ENCODE results near the gene OCSTAMP.

GRCh38 chr20:46562009-46562372, 11.5 kb upstream of the OCSTAMP start:
- no peak for TF ChIP-seq CTCF (IDR thresholded peaks at IDR 0.05)
- TF ChIP-seq POLR2A (IDR thresholded peaks at IDR 0.05): no peak
